Measurements from ENCODE around the gene DPEP1. TPM values are rescaled to one million over a fixed set of nuclear protein-coding genes. Genes with fewer than 3 reads are reported as not detected.

Gene DPEP1
- total and polyA plus RNA-seq, 8 donors, result 109 to 168 (median 125) TPM

DNA sequence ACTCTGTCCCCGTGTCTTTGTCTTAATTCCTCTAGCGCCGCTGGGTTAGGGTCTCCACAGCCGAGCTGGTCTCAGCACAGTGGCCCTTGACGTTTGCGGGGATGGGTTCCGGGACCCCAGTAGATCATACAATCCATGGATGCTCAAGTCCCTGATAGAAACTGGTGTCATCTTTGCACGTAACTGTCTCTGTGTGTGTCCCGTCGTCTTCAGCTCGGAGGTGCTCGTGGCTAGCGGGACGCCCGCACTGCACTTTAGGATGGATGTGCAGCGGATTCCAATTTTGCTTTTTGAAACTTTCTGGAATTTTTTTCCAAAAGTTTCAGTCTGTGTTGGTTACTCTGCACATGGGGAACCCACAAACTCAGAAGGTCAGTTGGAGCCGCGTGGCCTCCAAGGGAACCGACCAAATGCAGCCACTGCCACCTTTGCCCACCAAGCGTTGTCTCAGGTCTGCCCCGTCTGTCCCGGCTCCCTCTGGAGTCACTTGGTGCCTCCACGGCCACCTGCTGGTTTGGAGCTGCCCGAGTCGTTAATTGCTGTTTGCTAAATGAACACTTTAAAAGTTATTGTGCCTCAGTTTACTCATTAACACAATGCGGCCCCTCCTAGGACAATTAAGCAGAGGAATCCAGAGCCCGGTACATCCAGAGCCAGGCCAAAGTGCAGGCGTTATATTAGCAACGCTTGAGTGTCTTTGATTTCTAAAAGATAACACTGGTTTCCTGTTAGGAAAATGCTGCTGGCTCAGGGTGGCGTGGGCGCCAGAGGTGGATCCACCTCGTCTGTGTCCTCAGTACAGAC is 5.3 kb upstream of the DPEP1 start:
- Histone ChIP-seq H3K27ac (no peak overlapping the region), H3K27me3 (no peaks in the 10 kb centered on the region), H3K4me3 (no peak overlapping the region), H3K9me3 (no peaks in the 10 kb centered on the region), H3K36me3 (no peaks in the 10 kb centered on the region), H3K4me1 (peaks cover 0 to 6% (median 2%) of the 10 kb centered on the region in 3 donors)
- TF ChIP-seq, protein P1, sequence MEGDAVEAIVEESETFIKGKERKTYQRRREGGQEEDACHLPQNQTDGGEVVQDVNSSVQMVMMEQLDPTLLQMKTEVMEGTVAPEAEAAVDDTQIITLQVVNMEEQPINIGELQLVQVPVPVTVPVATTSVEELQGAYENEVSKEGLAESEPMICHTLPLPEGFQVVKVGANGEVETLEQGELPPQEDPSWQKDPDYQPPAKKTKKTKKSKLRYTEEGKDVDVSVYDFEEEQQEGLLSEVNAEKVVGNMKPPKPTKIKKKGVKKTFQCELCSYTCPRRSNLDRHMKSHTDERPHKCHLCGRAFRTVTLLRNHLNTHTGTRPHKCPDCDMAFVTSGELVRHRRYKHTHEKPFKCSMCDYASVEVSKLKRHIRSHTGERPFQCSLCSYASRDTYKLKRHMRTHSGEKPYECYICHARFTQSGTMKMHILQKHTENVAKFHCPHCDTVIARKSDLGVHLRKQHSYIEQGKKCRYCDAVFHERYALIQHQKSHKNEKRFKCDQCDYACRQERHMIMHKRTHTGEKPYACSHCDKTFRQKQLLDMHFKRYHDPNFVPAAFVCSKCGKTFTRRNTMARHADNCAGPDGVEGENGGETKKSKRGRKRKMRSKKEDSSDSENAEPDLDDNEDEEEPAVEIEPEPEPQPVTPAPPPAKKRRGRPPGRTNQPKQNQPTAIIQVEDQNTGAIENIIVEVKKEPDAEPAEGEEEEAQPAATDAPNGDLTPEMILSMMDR (IDR thresholded peaks at IDR 0.05), result no peak
- ATAC-seq (no peak), DNase-seq (no peak), FAIRE-seq (no peak)
- intact Hi-C loops (cut with DNase I), result no loop called here
- WGBS, 2 donors, result 78 to 81% methylated on average over 32 of the region's 32 CpGs

DNA sequence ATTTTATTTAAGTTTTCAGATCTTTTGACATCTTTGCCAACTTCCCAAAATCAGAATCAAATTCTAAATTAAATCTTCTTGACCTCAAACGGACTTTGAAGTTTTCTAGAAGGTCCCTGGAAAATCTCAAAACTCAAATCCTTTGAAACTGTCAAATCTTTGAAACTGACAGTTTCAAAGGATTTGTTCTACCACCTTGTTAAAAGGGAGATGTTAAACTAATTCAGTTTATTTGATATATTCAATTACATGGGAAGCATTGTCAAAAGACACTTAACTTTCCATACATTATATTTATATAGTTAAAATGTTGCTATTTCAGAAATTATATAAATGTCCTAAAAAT is 3.4 kb upstream of the DPEP1 start:
- Histone ChIP-seq H3K27me3 (no peaks in the 10 kb centered on the region), H3K27ac (no peak overlapping the region), H3K4me1 (peaks cover 0 to 6% (median 3%) of the 10 kb centered on the region in 3 donors), H3K36me3 (no peaks in the 10 kb centered on the region), H3K9me3 (no peaks in the 10 kb centered on the region), H3K4me3 (no peak overlapping the region)
- no peak for DNase-seq
- no peak for ATAC-seq
- intact Hi-C loops (cut with DNase I), result no loop called here
- TF ChIP-seq, protein P1 (IDR thresholded peaks at IDR 0.05), result no peak
- WGBS, 2 donors, result 79 to 81% methylated on average over 1 of the region's 1 CpG
- FAIRE-seq, result no peak

DNA sequence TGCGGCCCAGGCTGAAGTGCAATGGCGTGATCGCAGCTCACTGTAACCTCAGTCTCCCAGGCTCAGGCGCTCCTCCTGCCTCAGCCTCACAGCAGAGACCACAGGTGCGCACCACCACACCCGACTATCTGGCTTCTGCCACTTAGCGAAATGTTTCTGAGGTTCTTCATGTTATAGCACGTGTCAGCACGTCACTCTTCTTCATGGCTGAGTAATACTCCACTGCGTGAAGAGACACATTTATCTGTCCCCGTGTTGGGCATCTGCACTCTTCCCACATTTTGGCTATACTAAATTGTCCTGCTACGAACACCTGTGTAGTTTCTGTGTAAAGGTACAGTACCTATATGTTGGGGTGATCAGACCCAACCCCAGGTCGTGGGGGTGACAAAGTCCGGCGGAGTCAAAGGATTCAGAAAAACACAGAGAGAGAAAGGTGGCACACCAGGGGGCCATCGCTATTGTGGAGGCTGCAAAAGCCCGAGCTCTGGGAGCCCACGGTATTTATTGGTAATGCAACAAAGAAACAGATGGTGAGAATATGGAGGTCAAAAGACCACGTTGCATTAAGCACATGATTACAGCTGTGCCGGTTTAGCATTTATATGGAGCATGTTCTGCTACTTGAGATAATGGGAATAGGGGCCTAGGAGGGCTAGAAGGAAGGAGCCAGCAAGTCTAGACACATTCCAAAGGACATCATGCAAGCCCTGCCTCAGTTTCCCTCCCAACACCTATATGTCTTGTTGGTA is 851 bp upstream of the DPEP1 start:
- Histone ChIP-seq H3K27ac (peak overlapping the region in 3 of 4 donors; percentile 64 to 80 (median 66)), H3K36me3 (no peaks in the 10 kb centered on the region), H3K4me3 (no peak overlapping the region), H3K9me3 (no peaks in the 10 kb centered on the region), H3K4me1 (peaks cover 0 to 6% (median 3%) of the 10 kb centered on the region in 3 donors), H3K27me3 (no peaks in the 10 kb centered on the region)
- FAIRE-seq (no peak), ATAC-seq (no peak), DNase-seq (no peak)
- TF ChIP-seq, protein P1 (IDR thresholded peaks at IDR 0.05), result no peak
- WGBS, 2 donors, result 89% methylated on average over 20 of the region's 20 CpGs
- intact Hi-C loops (cut with DNase I), result no loop called here

DNA sequence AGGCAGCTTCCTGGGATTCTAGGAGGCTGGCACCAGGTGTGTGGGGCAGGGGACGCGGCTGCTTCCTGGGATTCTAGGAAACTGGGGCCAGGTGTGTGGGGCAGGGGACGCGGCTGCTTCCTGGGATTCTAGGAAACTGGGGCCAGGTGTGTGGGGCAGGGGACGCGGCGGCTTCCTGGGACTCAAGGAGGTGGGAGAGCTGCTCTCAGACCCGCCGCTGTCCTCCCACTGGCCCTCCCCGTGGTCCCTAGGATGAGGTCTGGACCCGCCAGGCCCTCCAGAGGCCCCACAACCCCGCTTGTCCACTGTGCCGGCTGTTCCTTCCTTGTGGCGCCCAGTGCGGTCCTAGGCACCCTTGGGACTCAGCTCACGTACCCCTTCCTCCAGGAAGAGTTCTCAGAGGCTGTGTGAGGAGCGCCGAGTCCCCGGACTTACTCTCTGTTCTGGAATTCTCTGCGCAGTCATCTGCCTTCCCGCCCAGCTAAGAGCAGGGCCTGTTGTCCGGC is 565 bp downstream of the DPEP1 start:
- Histone ChIP-seq H3K4me3 (peak overlapping the region; percentile 9 to 52 (median 32)), H3K9me3 (no peaks in the 10 kb centered on the region), H3K4me1 (peaks cover 0 to 6% (median 3%) of the 10 kb centered on the region in 3 donors), H3K36me3 (no peaks in the 10 kb centered on the region), H3K27me3 (no peaks in the 10 kb centered on the region), H3K27ac (peak overlapping the region; percentile 48 to 80 (median 65))
- intact Hi-C loops (cut with DNase I), result no loop called here
- peak in 4 of 6 donors; percentile 54 to 77 (median 64) for DNase-seq
- TF ChIP-seq, protein P1 (IDR thresholded peaks at IDR 0.05), result no peak
- no peak for FAIRE-seq
- peak; percentile 39 to 60 (median 49) for ATAC-seq
- 30 to 40% methylated on average over 18 to 22 of the region's 22 CpGs for WGBS, 2 donors

Measured in pancreas (tissue), 10 donors.